A549 (cell line): ENCODE data around the gene SLC17A9. TPM values are rescaled to one million over a fixed set of nuclear protein-coding genes. Genes with fewer than 3 reads are reported as not detected.

Experiments used
- ATAC-seq, 2 experiments: fragments of 200-7000 bp in 1 of 2; fragments of >200 bp in 1 of 2; cut with Nextera tagmentation in 1 of 2; cut with Tn5 transposase in 1 of 2; 3 replicates each; pipeline versions ENCODE4 v1.8.0 to v1.9.1; 2018 to 2020; ENCODE audit warnings: mild to moderate bottlenecking in 1 of 2, moderate library complexity in 1 of 2
- CTCF ChIA-PET: fragments of 300-600 bp; sonication (Branson Sonifier 250); formaldehyde crosslinking; extraction: SDS; loops from one replicate; lab custom pipeline; 2021; ENCODE audit warnings: antibody characterized with exemption, inconsistent platforms; lab: Yijun Ruan, JAX
- POLR2A ChIA-PET: fragments of 350-600 bp; formaldehyde crosslinking; extraction: SDS; loops from one replicate; lab custom pipeline; 2021; ENCODE audit warnings: antibody characterized with exemption, inconsistent platforms; lab: Yijun Ruan, JAX
- DNase-seq, 2 experiments: peaks; one replicate each; pipeline versions ENCODE4 v3.0.0 to v3.0.0-alpha.2; 2011 to 2016; ENCODE audit warnings: low read depth in 1 of 2, low spot score in 1 of 2
- FAIRE-seq: peaks from 2 replicates; lab custom pipeline; 2011; peaks lifted over from hg19 to GRCh38; lab: Jason Lieb, UNC
- H3K27ac ChIP-seq, 2 experiments: fragments of >200 bp; sonication (Bioruptor Twin); formaldehyde crosslinking; 3 replicates each; pipeline ENCODE4 v1.5.1; 2016 to 2017
- H3K4me1 ChIP-seq: fragments of >200 bp; sonication (Bioruptor Twin); formaldehyde crosslinking; 3 replicates; pipeline ENCODE4 v1.6.1; 2016
- H3K4me2 ChIP-seq: fragments of >200 bp; sonication (Bioruptor Twin); formaldehyde crosslinking; 3 replicates; pipeline ENCODE4 v1.6.1; 2016
- H3K4me3 ChIP-seq: fragments of >200 bp; sonication (Bioruptor Twin); formaldehyde crosslinking; 3 replicates; pipeline ENCODE4 v1.5.1; 2016
- H3K9me3 ChIP-seq: fragments of >200 bp; sonication (Bioruptor Twin); formaldehyde crosslinking; 3 replicates; pipeline ENCODE4 v1.6.1; 2016
- CBX2 ChIP-seq: fragments of 200-600 bp; sonication (generic); IDR thresholded peaks from 2 replicates; pipeline ENCODE4 v1.6.1; 2016; ENCODE audit warnings: low read depth, mild to moderate bottlenecking, borderline replicate concordance
- CEBPB ChIP-seq, 2 experiments: fragments of >200 bp in 1 of 2; sonication (Bioruptor Twin) in 1 of 2; formaldehyde crosslinking in 1 of 2; IDR thresholded peaks; 2 replicates each; pipeline ENCODE4 v1.6.1; 2012 to 2016
- EHF ChIP-seq: fragments of 250-450 bp; sonication (Bioruptor Pico); IDR thresholded peaks from 2 replicates; pipeline ENCODE4 v1.5.0; 2020; ENCODE audit warnings: mild to moderate bottlenecking
- EP300 ChIP-seq, 2 experiments: fragments of >200 bp; sonication (Bioruptor Twin); formaldehyde crosslinking; IDR thresholded peaks; 2 replicates in 1 of 2; 3 replicates in 1 of 2; pipeline ENCODE4 v1.6.1; 2016 to 2017
- HOXA7 ChIP-seq: fragments of 250-450 bp; sonication (Bioruptor Pico); IDR thresholded peaks from 2 replicates; pipeline ENCODE4 v1.5.0; 2020; ENCODE audit warnings: mild to moderate bottlenecking, moderate library complexity
- HOXB5 ChIP-seq: fragments of 250-450 bp; sonication (Bioruptor Pico); IDR thresholded peaks from 2 replicates; pipeline ENCODE4 v1.5.0; 2020; ENCODE audit warnings: mild to moderate bottlenecking, moderate library complexity
- JUNB ChIP-seq: fragments of >200 bp; sonication (Bioruptor Twin); formaldehyde crosslinking; IDR thresholded peaks from 2 replicates; pipeline ENCODE4 v1.6.1; 2016
- KDM5A ChIP-seq: fragments of 200-600 bp; sonication (generic); IDR thresholded peaks from 2 replicates; pipeline ENCODE4 v1.6.1; 2016; ENCODE audit warnings: antibody characterized with exemption, mild to moderate bottlenecking
- MAFK ChIP-seq: fragments of 450-650 bp; IDR thresholded peaks from 2 replicates; pipeline ENCODE4 v1.6.1; 2014; ENCODE audit not compliant: partially characterized antibody
- MAZ ChIP-seq: fragments of 150-350 bp; IDR thresholded peaks from 2 replicates; pipeline ENCODE4 v1.6.1; 2014; ENCODE audit warnings: antibody characterized with exemption, low read depth, low read length, borderline replicate concordance
- MYC ChIP-seq: IDR thresholded peaks from 2 replicates; pipeline ENCODE4 v1.6.1; 2012; ENCODE audit warnings: mild to moderate bottlenecking, inconsistent platforms, low read length, improper control_type of control experiment, borderline replicate concordance
- PHF8 ChIP-seq: fragments of 200-600 bp; sonication (generic); IDR thresholded peaks from 2 replicates; pipeline ENCODE4 v1.6.1; 2016; ENCODE audit warnings: low read depth, mild to moderate bottlenecking, antibody characterized with exemption, moderate library complexity, borderline replicate concordance
- RAD21 ChIP-seq, 2 experiments: fragments of >200 bp in 1 of 2; sonication (Bioruptor Twin) in 1 of 2; formaldehyde crosslinking in 1 of 2; IDR thresholded peaks in 1 of 2; conservative IDR thresholded peaks in 1 of 2; 2 replicates in 1 of 2; 3 replicates in 1 of 2; pipeline ENCODE4 v1.6.1; 2012 to 2018; ENCODE audit warnings: inconsistent platforms in 1 of 2
- RCOR1 ChIP-seq: fragments of 150-350 bp; IDR thresholded peaks from 2 replicates; pipeline ENCODE4 v1.6.1; 2014; ENCODE audit warnings: antibody characterized with exemption, low read length, low read depth
- SMC3 ChIP-seq: fragments of >200 bp; sonication (Bioruptor Twin); formaldehyde crosslinking; IDR thresholded peaks from 3 replicates; pipeline ENCODE4 v1.6.1; 2018; ENCODE audit warnings: inconsistent platforms
- TFCP2L1 ChIP-seq: fragments of 250-450 bp; sonication (Bioruptor Pico); IDR thresholded peaks from 2 replicates; pipeline ENCODE4 v1.5.0; 2021; ENCODE audit warnings: mild to moderate bottlenecking
- TP53 ChIP-seq: fragments of 250-450 bp; sonication (Bioruptor Pico); IDR thresholded peaks from 2 replicates; pipeline ENCODE4 v1.5.0; 2021; ENCODE audit warnings: mild to moderate bottlenecking, moderate library complexity
- ZFP36 ChIP-seq: fragments of 450-650 bp; IDR thresholded peaks from 2 replicates; pipeline ENCODE4 v1.6.1; 2014; ENCODE audit warnings: borderline replicate concordance; ENCODE audit not compliant: partially characterized antibody
- WGBS: methylation state at CpG from one replicate; pipeline ENCODE4 v1.1.6; 2017; ENCODE audit errors: missing lambda C conversion rate; 5-methylcytosine and 5-hydroxymethylcytosine counted together
- polyA plus RNA-seq, 4 experiments: library from polyadenylated mRNA; depleted of rRNA in 3 of 4; stranded (reverse); fragments of >200 nt; fragmentation: RNase III in 1 of 4; extraction: RNeasy Plus Mini Kit Qiagen cat#74134 plus additional on column Dnase treatment in 1 of 4; gene quantifications; 2 replicates in 3 of 4; 3 replicates in 1 of 4; pipeline ENCODE4 v1.2.3, GENCODE V29; 2011 to 2017
- TF ChIP-seq, protein P1 (sequence below): IDR thresholded peaks from 2 replicates; pipeline ENCODE4 v1.6.1; 2012
- TF ChIP-seq, protein P2 (sequence below): fragments of >200 bp; sonication (Bioruptor Twin); formaldehyde crosslinking; IDR thresholded peaks from 2 replicates; pipeline ENCODE4 v1.6.1; 2016
- TF ChIP-seq, protein P3 (sequence below): fragments of 250-450 bp; sonication (Bioruptor Pico); IDR thresholded peaks from 2 replicates; pipeline ENCODE4 v1.5.0; 2021; ENCODE audit warnings: mild to moderate bottlenecking, moderate library complexity, borderline replicate concordance
- TF ChIP-seq, protein P4 (sequence below): fragments of >200 bp; sonication (Bioruptor Twin); formaldehyde crosslinking; IDR thresholded peaks from 3 replicates; pipeline ENCODE4 v1.5.1; 2016

Gene SLC17A9
- polyA plus RNA-seq, 2 of the 4 experiments (the other 2 are of a cell fraction): 0.05 TPM; not detected in 1

DNA sequence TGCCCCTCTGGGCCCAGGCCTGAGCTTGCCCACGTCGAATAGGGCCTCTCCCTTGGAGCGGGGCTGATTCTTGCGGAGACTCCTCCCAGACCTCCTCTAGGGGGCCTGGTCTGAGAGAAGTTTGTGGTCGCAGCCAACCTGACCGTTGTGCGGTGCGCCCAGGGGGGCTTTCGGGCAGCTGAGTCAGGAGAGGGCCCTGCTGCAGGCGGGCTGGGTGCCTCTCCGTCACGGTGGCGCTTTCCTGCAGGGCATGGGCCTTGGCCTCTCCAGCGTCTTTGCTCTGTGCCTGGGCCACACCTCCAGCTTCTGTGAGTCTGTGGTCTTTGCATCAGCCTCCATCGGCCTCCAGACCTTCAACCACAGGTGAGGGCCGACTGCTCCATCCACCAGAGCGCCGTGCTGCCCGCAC lies 12.9 kb downstream of the SLC17A9 start (continued):
- TF ChIP-seq, protein P1, sequence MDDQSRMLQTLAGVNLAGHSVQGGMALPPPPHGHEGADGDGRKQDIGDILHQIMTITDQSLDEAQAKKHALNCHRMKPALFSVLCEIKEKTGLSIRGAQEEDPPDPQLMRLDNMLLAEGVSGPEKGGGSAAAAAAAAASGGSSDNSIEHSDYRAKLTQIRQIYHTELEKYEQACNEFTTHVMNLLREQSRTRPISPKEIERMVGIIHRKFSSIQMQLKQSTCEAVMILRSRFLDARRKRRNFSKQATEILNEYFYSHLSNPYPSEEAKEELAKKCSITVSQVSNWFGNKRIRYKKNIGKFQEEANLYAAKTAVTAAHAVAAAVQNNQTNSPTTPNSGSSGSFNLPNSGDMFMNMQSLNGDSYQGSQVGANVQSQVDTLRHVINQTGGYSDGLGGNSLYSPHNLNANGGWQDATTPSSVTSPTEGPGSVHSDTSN: no peak
- TF ChIP-seq MAZ (no peak), CEBPB (IDR thresholded peaks at IDR 0.05) (no peak), EHF (CRISPR knock-in tag) (no peak)

DNA sequence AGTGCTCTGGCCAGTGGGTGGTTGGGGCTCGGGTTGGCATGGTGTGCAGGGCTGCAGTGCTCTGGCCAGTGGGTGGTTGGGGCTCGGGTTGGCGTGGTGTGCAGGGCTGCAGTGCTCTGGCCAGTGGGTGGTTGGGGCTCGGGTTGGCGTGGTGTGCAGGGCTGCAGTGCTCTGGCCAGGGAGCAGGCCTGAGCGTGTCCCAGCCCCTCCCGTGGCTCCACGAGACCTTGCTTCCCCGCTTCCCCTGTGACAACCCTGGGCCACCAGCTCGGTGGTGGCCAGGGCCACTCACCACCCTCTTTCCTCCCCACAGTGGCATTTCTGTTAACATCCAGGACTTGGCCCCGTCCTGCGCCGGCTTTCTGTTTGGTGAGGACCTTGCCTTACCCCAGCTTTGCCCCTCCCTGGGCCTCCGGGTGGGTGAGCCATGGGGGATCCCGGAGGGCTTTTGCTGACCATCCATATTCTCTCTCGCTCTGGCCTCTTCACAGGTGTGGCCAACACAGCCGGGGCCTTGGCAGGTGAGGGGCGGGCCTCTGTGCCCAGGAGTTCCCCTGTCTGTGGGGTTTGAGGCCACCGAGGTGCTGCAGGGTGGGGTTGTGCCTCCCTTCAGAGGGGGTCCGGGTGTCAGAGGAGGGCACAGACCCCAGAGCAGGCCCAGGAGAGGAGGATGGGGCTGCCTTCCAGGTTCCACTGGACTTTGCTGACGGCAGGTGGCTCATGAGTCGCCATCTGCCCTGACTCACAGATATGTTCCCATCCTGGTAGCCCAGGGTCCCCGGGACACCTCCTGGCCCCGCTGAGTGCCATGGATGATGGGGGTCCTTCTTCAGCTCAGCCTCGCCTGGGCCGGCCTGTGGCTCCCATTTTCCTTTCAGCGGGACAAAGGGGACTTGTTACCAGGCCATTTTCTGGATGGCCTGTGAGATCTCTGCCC lies 14.0 kb downstream of the SLC17A9 start:
- ChIA-PET POLR2A (no interaction called here), CTCF (no interaction called here)
- FAIRE-seq (no peak), DNase-seq (no peak), ATAC-seq (no peak)
- H3K4me3 ChIP-seq: no peak overlapping the region
- H3K4me1 ChIP-seq: no peaks in the 10 kb centered on the region
- H3K4me2 ChIP-seq: no peak overlapping the region
- no peak overlapping the region for H3K27ac ChIP-seq
- no peaks in the 10 kb centered on the region for H3K9me3 ChIP-seq
- TF ChIP-seq EP300 (IDR thresholded peaks at IDR 0.05) (no peak), TP53 (CRISPR knock-in tag) (no peak)
- TF ChIP-seq, protein P2, sequence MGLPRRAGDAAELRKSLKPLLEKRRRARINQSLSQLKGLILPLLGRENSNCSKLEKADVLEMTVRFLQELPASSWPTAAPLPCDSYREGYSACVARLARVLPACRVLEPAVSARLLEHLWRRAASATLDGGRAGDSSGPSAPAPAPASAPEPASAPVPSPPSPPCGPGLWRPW: no peak
- WGBS: 55% methylated on average over 16 of the region's 27 CpGs

DNA sequence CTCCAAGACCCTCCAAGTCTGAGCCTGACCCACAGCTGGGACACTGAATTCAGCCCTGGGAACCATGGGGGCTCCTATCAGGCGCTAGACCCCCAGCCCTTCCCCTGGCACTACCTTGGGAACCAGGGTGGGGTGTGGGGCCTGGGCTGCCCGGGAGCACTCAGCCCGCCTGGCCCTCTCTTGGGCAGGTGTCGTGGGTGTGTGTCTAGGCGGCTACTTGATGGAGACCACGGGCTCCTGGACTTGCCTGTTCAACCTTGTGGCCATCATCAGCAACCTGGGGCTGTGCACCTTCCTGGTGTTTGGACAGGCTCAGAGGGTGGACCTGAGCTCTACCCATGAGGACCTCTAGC lies 14.6 kb downstream of the SLC17A9 start:
- TF ChIP-seq RCOR1: no peak
- no peak for TF ChIP-seq MYC
- no peak for TF ChIP-seq HOXB5 (CRISPR knock-in tag)
- TF ChIP-seq PHF8: no peak
- TF ChIP-seq CBX2: no peak
- CTCF ChIA-PET: interaction anchor here (0.6 to 1.1 kb wide), 2 partner anchors 9 to 19 kb away, joined by 3 read pairs; no protein-coding TSS in a partner anchor
- 41% methylated on average over 4 of the region's 6 CpGs for WGBS
- Histone ChIP-seq H3K9me3 (no peaks in the 10 kb centered on the region), H3K27ac (no peak overlapping the region), H3K4me3 (no peak overlapping the region), H3K4me2 (no peak overlapping the region), H3K4me1 (no peaks in the 10 kb centered on the region)
- ATAC-seq: no peak
- no peak for DNase-seq
- POLR2A ChIA-PET: no interaction called here
- no peak for FAIRE-seq

DNA sequence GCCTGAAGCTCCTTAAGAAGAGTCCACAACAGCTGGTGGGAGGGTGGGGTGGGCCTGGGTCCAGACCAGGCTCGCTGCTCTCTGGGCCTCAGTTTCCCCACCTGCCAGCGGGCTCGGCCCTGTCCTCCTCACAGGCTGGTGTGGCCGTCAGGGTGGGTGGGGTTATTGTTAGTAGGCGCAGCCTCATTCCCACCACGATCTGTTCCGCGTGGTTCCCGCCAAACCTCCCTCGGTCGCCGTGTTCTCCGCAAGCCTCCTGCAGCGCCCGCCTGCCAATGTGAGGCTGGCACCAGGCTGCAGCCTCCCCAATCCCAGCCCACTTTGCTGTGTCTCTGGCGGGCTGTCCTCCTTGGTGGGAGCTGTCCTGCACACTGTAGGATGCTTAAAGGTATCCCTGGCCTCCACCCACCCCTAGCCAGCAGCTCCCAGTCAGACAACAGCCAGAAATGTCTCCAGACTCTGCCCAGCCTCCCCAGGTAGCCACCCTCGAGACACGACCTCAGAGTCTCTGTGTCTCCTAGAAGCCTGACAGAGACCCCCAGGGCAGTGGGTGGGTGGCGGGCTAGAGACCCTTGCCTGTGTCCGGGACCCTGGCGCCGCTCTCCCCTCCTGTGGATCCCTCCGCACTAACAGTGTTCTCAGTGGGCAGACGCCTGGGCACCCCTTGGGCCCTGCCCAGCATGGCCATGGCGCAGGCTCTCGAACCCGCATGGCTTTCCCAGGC lies 15.3 kb downstream of the SLC17A9 start:
- no peak for TF ChIP-seq EP300 (IDR thresholded peaks at IDR 0.05)
- TF ChIP-seq KDM5A: no peak
- no peak for TF ChIP-seq RAD21 (conservative IDR thresholded peaks at IDR 0.05 in 1 of 2, IDR thresholded peaks at IDR 0.05 in 1 of 2)
- TF ChIP-seq, protein P3, sequence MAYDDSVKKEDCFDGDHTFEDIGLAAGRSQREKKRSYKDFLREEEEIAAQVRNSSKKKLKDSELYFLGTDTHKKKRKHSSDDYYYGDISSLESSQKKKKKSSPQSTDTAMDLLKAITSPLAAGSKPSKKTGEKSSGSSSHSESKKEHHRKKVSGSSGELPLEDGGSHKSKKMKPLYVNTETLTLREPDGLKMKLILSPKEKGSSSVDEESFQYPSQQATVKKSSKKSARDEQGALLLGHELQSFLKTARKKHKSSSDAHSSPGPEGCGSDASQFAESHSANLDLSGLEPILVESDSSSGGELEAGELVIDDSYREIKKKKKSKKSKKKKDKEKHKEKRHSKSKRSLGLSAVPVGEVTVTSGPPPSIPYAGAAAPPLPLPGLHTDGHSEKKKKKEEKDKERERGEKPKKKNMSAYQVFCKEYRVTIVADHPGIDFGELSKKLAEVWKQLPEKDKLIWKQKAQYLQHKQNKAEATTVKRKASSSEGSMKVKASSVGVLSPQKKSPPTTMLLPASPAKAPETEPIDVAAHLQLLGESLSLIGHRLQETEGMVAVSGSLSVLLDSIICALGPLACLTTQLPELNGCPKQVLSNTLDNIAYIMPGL (CRISPR knock-in tag): no peak
- TF ChIP-seq HOXA7 (CRISPR knock-in tag): no peak
- no peak for TF ChIP-seq TFCP2L1 (CRISPR knock-in tag)
- no peak for TF ChIP-seq MAZ
- TF ChIP-seq, protein P4, sequence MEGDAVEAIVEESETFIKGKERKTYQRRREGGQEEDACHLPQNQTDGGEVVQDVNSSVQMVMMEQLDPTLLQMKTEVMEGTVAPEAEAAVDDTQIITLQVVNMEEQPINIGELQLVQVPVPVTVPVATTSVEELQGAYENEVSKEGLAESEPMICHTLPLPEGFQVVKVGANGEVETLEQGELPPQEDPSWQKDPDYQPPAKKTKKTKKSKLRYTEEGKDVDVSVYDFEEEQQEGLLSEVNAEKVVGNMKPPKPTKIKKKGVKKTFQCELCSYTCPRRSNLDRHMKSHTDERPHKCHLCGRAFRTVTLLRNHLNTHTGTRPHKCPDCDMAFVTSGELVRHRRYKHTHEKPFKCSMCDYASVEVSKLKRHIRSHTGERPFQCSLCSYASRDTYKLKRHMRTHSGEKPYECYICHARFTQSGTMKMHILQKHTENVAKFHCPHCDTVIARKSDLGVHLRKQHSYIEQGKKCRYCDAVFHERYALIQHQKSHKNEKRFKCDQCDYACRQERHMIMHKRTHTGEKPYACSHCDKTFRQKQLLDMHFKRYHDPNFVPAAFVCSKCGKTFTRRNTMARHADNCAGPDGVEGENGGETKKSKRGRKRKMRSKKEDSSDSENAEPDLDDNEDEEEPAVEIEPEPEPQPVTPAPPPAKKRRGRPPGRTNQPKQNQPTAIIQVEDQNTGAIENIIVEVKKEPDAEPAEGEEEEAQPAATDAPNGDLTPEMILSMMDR: no peak
- no peak for TF ChIP-seq ZFP36
- no peak for TF ChIP-seq SMC3
- no peak for TF ChIP-seq JUNB
- TF ChIP-seq MAFK: no peak
- TF ChIP-seq, all 56 proteins: peak for 0
- H3K27ac ChIP-seq: no peak overlapping the region

More for the DNA sequence above, 15.3 kb downstream of the SLC17A9 start:
- no peaks in the 10 kb centered on the region for H3K9me3 ChIP-seq
- H3K4me2 ChIP-seq: no peak overlapping the region
- no peak for DNase-seq
- POLR2A ChIA-PET: no interaction called here
- no peak for ATAC-seq
- FAIRE-seq: no peak
- H3K4me3 ChIP-seq: no peak overlapping the region
- WGBS: 84% methylated on average over 20 of the region's 27 CpGs
- 0 out of 3 replicates have a peak, but pooled peaks cover 3% of the 10 kb centered on the region for H3K4me1 ChIP-seq
- CTCF ChIA-PET: interaction anchor here (0.6 to 1.1 kb wide), 3 partner anchors 8 to 20 kb away, joined by 3 read pairs; no protein-coding TSS in a partner anchor
